ENCODE data around the gene OR2A42.
"Not testable (repeated sequence)": the region's sequence is repeated elsewhere in the genome, so short reads cannot be mapped to it uniquely, and the experiment has no call there.

- not testable (repeated sequence) for TF ChIP-seq CTCF (IDR thresholded peaks at IDR 0.05; ENCODE audit: extremely low read depth in 1 of 2, insufficient read depth in 1 of 2, low read depth in 1 of 2, low read length in 2 of 2); POLR2AphosphoS5 (IDR thresholded peaks at IDR 0.05; ENCODE audit: insufficient read depth, low read depth, low read length); MAX (IDR thresholded peaks at IDR 0.05; ENCODE audit: insufficient read depth, insufficient read length); JUN (IDR thresholded peaks at IDR 0.05; ENCODE audit: borderline replicate concordance, insufficient read depth, insufficient read length, low read depth); EZH2 (IDR thresholded peaks at IDR 0.05; ENCODE audit: borderline replicate concordance, low read depth, low read length, severe bottlenecking); POLR2A (IDR thresholded peaks at IDR 0.05; ENCODE audit: low read depth, low read length); FOS (IDR thresholded peaks at IDR 0.05; ENCODE audit: borderline replicate concordance, insufficient read depth, low read length); MYC (IDR thresholded peaks at IDR 0.05; ENCODE audit: low read depth, low read length); GATA2 (IDR thresholded peaks at IDR 0.05; ENCODE audit: insufficient read depth, insufficient read length, low read depth, low read length)
Observed at GRCh38 chr7:144223675-144224074, 15.7 kb downstream of the OR2A42 start.

Measured in endothelial cell of umbilical vein (primary cell).